ENCODE results near the gene PRKCE. TPM values are rescaled to one million over a fixed set of nuclear protein-coding genes. Genes with fewer than 3 reads are reported as not detected.
"Not testable (repeated sequence)": the region's sequence is repeated elsewhere in the genome, so short reads cannot be mapped to it uniquely, and the experiment has no call there.

The PRKCE gene
- total RNA-seq, 2 donors from 2014 or later = 6.3 to 30.1 TPM

- H3K4me1 Mint-ChIP-seq (ENCODE audit: low read depth in 2 of 2) = peaks cover 4 to 11% of the 10 kb centered on the region in 2 donors
- ATAC-seq (no peak), DNase-seq (ENCODE audit: low spot score) (no peak)
- no peak overlapping the region for H3K4me3 Mint-ChIP-seq
- no peaks in the 10 kb centered on the region for H3K27me3 Mint-ChIP-seq
- H3K27ac Mint-ChIP-seq = no peak overlapping the region
- no peaks in the 10 kb centered on the region for H3K9me3 Mint-ChIP-seq
- no peaks in the 10 kb centered on the region for H3K36me3 Mint-ChIP-seq
Measured at GRCh38 chr2:45705233-45705632, 53.8 kb downstream of the PRKCE start.

GRCh38 chr2:45706033-45706432, 54.6 kb downstream of the PRKCE start:
- Mint-ChIP-seq H3K27me3 (no peaks in the 10 kb centered on the region), H3K4me3 (no peak overlapping the region), H3K36me3 (no peaks in the 10 kb centered on the region), H3K9me3 (no peaks in the 10 kb centered on the region), H3K4me1 (ENCODE audit: low read depth in 2 of 2) (peaks cover 0 to 3% of the 10 kb centered on the region in 2 donors), H3K27ac (no peak overlapping the region)
- ATAC-seq (no peak), DNase-seq (ENCODE audit: low spot score) (no peak)

DNA sequence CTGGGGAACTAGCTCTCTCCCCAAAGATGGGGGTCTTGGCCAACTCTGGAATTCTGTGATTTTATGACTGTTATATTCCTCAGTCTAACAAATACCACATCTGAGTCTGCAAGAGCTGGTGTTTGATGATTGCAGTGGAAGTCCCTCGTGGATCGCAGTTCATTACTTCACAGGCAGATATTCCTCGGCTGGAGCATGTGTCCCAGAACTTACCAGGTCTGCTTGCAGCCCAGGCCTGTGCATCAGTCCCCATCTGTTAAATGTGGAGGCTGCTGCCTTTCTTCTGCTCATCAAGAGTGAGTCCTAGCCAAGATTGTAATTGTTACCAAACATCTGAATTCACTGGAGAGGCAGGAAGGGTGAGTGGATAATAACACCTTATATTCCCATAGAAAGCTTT, 55.5 kb downstream of the PRKCE start:
- H3K4me1 Mint-ChIP-seq (ENCODE audit: low read depth in 2 of 2) = no peaks in the 10 kb centered on the region
- DNase-seq (ENCODE audit: low spot score) (no peak), ATAC-seq (no peak)
- no peak overlapping the region for H3K27ac Mint-ChIP-seq
- H3K27me3 Mint-ChIP-seq = no peaks in the 10 kb centered on the region
- no peak overlapping the region for H3K4me3 Mint-ChIP-seq
- H3K9me3 Mint-ChIP-seq = no peaks in the 10 kb centered on the region
- no peaks in the 10 kb centered on the region for H3K36me3 Mint-ChIP-seq

DNA sequence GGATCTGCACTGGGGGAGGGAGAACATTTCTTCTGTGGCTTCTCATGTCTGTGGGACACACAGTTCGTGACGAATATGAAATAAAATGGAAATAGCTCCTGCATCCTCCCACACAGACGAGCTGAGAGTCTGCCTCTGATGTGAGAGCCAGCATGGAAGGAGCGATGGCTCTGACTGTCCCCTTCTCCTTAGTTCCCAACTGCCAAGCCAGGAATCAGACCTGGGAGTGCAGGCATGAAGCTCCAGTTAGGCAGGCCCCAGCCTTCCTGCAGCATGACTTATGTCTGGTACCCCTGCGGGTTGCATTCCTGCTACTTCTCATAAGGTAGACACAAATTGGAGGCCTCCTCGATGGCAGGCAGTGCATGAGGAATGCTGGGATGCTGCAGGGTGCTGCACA, 56.2 kb downstream of the PRKCE start:
- no peak for ATAC-seq
- Mint-ChIP-seq H3K27me3 (no peaks in the 10 kb centered on the region), H3K27ac (no peak overlapping the region), H3K9me3 (no peaks in the 10 kb centered on the region), H3K4me3 (no peak overlapping the region), H3K4me1 (ENCODE audit: low read depth in 2 of 2) (peaks cover 0 to 3% of the 10 kb centered on the region in 2 donors), H3K36me3 (no peaks in the 10 kb centered on the region)
- no peak for DNase-seq (ENCODE audit: low spot score)

GRCh38 chr2:45708501-45708900, 57.0 kb downstream of the PRKCE start:
- ATAC-seq (no peak), DNase-seq (ENCODE audit: low spot score) (no peak)
- H3K4me1 Mint-ChIP-seq (ENCODE audit: low read depth in 2 of 2) = peaks cover 0 to 10% of the 10 kb centered on the region in 2 donors

GRCh38 chr2:45709137-45709536, 57.7 kb downstream of the PRKCE start:
- peaks cover 0 to 12% of the 10 kb centered on the region in 2 donors for H3K4me1 Mint-ChIP-seq (ENCODE audit: low read depth in 2 of 2)
- no peaks in the 10 kb centered on the region for H3K27me3 Mint-ChIP-seq
- DNase-seq (ENCODE audit: low spot score) = no peak
- H3K9me3 Mint-ChIP-seq = no peaks in the 10 kb centered on the region
- ATAC-seq = no peak
- no peaks in the 10 kb centered on the region for H3K36me3 Mint-ChIP-seq
- H3K27ac Mint-ChIP-seq = no peak overlapping the region
- H3K4me3 Mint-ChIP-seq = no peak overlapping the region

More at GRCh38 chr2:45708501-45708900, 57.0 kb downstream of the PRKCE start:
- no peak overlapping the region for H3K27ac Mint-ChIP-seq
- no peak overlapping the region for H3K4me3 Mint-ChIP-seq
- H3K9me3 Mint-ChIP-seq = no peaks in the 10 kb centered on the region
- no peaks in the 10 kb centered on the region for H3K36me3 Mint-ChIP-seq
- H3K27me3 Mint-ChIP-seq = no peaks in the 10 kb centered on the region

- no peak for DNase-seq (ENCODE audit: low spot score)
- no peak for ATAC-seq
- no peaks in the 10 kb centered on the region for H3K9me3 Mint-ChIP-seq
- H3K4me1 Mint-ChIP-seq (ENCODE audit: low read depth in 2 of 2) = peaks cover 0 to 16% of the 10 kb centered on the region in 2 donors
- no peaks in the 10 kb centered on the region for H3K36me3 Mint-ChIP-seq
- H3K4me3 Mint-ChIP-seq = no peak overlapping the region
- H3K27me3 Mint-ChIP-seq = no peaks in the 10 kb centered on the region
- H3K27ac Mint-ChIP-seq = no peak overlapping the region
Measured at GRCh38 chr2:45710468-45710867, 59.0 kb downstream of the PRKCE start.

DNA sequence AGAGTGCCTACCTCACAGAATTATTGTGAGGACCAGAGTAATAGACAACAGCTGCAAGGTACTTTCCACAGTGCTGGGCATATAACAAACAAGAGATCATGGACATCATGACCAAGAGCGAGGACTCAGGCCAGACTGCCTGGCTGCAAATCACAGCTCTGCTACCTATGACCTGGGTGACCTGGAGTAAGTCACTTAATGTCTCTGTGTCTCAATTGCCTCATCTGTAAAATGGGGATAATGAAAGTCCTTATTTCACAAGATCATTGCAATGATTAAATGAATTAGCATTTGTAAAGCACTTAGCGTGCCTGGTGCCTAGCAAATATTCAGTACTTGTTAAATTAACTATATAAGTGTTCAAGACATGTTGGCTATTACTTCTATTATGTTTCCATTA, 59.7 kb downstream of the PRKCE start:
- Mint-ChIP-seq H3K4me1 (ENCODE audit: low read depth in 2 of 2) (peaks cover 0 to 16% of the 10 kb centered on the region in 2 donors), H3K36me3 (no peaks in the 10 kb centered on the region), H3K27me3 (no peaks in the 10 kb centered on the region), H3K4me3 (no peak overlapping the region), H3K27ac (no peak overlapping the region), H3K9me3 (no peaks in the 10 kb centered on the region)
- no peak for DNase-seq (ENCODE audit: low spot score)
- ATAC-seq = no peak

DNA sequence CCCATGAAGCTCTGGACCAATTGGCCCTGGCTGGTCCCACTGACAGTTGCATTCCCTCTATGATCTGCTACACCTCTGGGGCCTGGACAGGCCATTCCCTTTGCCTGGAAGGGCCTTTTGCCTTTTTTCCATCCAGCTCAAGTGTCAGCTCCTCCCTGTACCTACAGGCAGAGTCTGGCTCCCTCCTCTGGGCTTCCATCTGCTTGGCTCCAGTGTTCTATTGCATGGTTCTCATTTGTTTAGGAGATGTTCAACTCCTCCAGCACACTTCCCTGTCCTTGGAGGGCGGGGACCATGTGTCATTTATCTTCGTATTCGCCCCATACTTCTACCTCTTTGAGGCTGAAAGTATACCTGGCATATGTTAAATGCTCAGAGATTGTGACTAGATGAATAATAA, 61.1 kb downstream of the PRKCE start:
- no peak overlapping the region for H3K4me3 Mint-ChIP-seq
- DNase-seq (ENCODE audit: low spot score) (no peak), ATAC-seq (no peak)
- H3K36me3 Mint-ChIP-seq = no peaks in the 10 kb centered on the region
- H3K27me3 Mint-ChIP-seq = no peaks in the 10 kb centered on the region
- H3K27ac Mint-ChIP-seq = no peak overlapping the region
- no peaks in the 10 kb centered on the region for H3K9me3 Mint-ChIP-seq
- H3K4me1 Mint-ChIP-seq (ENCODE audit: low read depth in 2 of 2) = peaks cover 0 to 16% of the 10 kb centered on the region in 2 donors

- Mint-ChIP-seq H3K36me3 (no peaks in the 10 kb centered on the region), H3K27me3 (no peaks in the 10 kb centered on the region), H3K4me3 (no peak overlapping the region), H3K27ac (no peak overlapping the region), H3K4me1 (ENCODE audit: low read depth in 2 of 2) (peaks cover 0 to 16% of the 10 kb centered on the region in 2 donors), H3K9me3 (no peaks in the 10 kb centered on the region)
- ATAC-seq = no peak
- no peak for DNase-seq (ENCODE audit: low spot score)
Measured at GRCh38 chr2:45713136-45713535, 61.7 kb downstream of the PRKCE start.

DNA sequence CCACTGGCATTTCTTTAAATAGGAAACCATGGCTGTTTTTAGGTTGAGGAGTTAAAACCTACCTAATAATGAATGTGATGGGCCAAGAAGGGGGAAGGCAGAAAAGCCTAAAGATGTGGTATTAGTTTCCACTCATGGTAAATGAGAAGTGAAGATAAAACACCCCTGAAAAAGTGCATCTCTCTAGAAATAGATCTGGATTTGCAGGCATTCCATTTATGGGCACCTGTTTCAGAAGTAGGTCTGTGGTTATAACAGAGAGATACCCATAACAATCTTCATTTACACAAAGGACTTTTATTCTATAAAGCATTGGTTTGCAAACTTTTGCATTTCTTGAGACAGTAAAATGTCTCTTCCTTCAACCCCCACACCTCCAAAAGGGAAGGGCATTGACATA, 62.1 kb downstream of the PRKCE start:
- DNase-seq (ENCODE audit: low spot score) = no peak
- Mint-ChIP-seq H3K27ac (no peak overlapping the region), H3K9me3 (no peaks in the 10 kb centered on the region), H3K36me3 (no peaks in the 10 kb centered on the region), H3K27me3 (no peaks in the 10 kb centered on the region), H3K4me1 (ENCODE audit: low read depth in 2 of 2) (peaks cover 0 to 16% of the 10 kb centered on the region in 2 donors), H3K4me3 (no peak overlapping the region)
- ATAC-seq = no peak

GRCh38 chr2:45714679-45715078, 63.2 kb downstream of the PRKCE start:
- Mint-ChIP-seq H3K9me3 (no peaks in the 10 kb centered on the region), H3K36me3 (no peaks in the 10 kb centered on the region), H3K27ac (no peak overlapping the region), H3K4me1 (ENCODE audit: low read depth in 2 of 2) (peaks cover 0 to 16% of the 10 kb centered on the region in 2 donors), H3K4me3 (no peak overlapping the region), H3K27me3 (no peaks in the 10 kb centered on the region)
- ATAC-seq (no peak), DNase-seq (ENCODE audit: low spot score) (no peak)

DNA sequence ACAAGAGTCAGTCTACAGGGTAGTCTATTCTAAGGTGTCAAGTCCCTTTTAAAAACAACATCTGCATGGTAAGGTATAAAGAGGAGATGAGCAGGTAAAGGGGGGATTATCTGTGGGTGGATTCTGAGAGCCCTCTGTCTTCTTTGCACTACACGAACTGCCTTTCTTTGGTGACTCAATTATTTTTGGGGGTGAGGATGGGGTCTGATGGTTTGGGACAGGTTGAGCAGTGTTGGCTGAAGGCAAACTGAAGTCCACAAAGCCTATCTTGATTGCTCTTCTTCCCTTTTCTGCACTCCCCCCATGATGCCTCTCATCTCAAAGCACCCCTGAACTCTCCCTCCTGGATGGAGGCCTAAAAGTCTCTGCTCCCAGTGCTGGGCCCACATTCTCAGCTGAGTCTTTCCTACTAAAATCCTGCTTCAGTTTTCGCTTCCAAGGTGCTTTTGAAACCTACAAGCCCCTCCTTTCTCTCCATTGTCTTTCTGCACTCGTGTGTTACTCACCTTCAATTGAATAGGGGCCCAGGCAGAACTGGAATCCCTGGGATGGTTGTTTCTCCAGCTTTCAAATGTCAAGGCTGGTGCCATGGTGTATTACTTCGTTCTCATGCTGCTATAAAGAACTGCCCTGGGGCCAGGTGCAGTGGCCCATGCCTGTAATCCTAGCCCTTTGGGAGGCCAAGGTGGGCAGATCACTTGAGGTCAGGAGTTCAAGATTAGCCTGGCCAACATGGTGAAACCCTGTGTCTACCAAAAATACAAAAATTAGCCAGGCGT, 64.3 kb downstream of the PRKCE start:
- no peak overlapping the region for H3K4me3 Mint-ChIP-seq
- H3K4me1 Mint-ChIP-seq (ENCODE audit: low read depth in 2 of 2) = peaks cover 0 to 16% of the 10 kb centered on the region in 2 donors
- no peaks in the 10 kb centered on the region for H3K27me3 Mint-ChIP-seq
- no peak for ATAC-seq
- H3K36me3 Mint-ChIP-seq = no peaks in the 10 kb centered on the region
- no peak overlapping the region for H3K27ac Mint-ChIP-seq
- DNase-seq (ENCODE audit: low spot score) = no peak
- no peaks in the 10 kb centered on the region for H3K9me3 Mint-ChIP-seq

DNA sequence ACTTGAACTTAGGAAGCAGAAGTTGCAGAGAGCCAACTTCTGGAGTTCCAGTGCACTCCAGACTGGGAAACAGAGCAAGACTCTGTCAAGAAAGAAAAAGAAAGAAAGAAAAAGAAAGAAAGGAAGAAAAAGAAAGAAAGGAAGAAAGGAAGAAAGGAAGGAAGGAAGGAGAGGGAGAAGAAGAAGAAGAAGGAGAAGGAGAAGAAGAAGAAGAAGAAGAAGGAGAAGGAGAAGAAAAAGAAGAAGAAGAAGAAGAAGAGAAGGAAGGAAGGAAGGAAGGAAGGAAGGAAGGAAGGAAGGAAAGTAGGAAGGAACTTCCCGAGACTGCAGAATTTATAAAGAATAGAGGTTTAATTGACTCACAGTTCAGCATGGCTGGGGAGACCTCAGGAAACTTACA, 65.0 kb downstream of the PRKCE start:
- peaks cover 0 to 16% of the 10 kb centered on the region in 2 donors for H3K4me1 Mint-ChIP-seq (ENCODE audit: low read depth in 2 of 2)
- DNase-seq (ENCODE audit: low spot score); H3K27ac Mint-ChIP-seq; H3K27me3 Mint-ChIP-seq; H3K36me3 Mint-ChIP-seq; H3K4me3 Mint-ChIP-seq; H3K9me3 Mint-ChIP-seq; ATAC-seq: not testable (repeated sequence)

DNA sequence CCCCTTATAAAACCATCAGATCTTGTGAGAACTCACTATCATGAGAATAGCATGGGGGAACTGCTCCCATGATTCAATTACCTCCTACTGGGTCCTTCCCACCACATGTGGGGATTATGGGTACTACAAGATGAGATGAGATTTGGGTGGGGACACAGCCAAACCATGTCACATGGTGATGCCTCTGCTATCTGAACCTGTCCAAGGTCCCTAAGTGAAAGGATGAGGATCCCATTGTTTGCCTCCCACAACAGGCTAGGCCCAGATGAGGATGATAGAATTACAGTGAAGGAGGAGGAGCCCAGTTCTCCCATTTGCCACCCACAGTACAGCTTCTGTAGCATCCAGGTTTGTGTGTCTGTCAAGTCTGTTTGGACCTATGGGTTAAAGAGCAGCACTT, 65.4 kb downstream of the PRKCE start:
- H3K27ac Mint-ChIP-seq = no peak overlapping the region
- ATAC-seq = no peak
- H3K36me3 Mint-ChIP-seq = no peaks in the 10 kb centered on the region
- H3K4me1 Mint-ChIP-seq (ENCODE audit: low read depth in 2 of 2) = peaks cover 0 to 16% of the 10 kb centered on the region in 2 donors
- H3K9me3 Mint-ChIP-seq = no peaks in the 10 kb centered on the region
- H3K27me3 Mint-ChIP-seq = no peaks in the 10 kb centered on the region
- H3K4me3 Mint-ChIP-seq = no peak overlapping the region
- no peak for DNase-seq (ENCODE audit: low spot score)
